ENCODE measurements around the gene MED6. TPM values are rescaled to one million over a fixed set of nuclear protein-coding genes. Genes with fewer than 3 reads are reported as not detected.

The MED6 gene
- total and polyA plus RNA-seq, 9 of the 15 experiments (the other 6 are each of a cell fraction or from before 2014, with no cell fraction given): 16.9 to 52.0 (median 30.4) TPM

GRCh38 chr14:70646705-70647104 is 46.2 kb upstream of the MED6 start:
- H3K27me3 ChIP-seq (ENCODE audit: control insufficient read depth in 2 of 2, insufficient read depth in 2 of 2, low read length in 2 of 2): peaks cover 9 to 20% of the 10 kb centered on the region in 2 experiments; a peak in 4 of 5 replicates
- no peaks in the 10 kb centered on the region for H4K20me1 ChIP-seq (replicated peaks; ENCODE audit: control insufficient read depth, insufficient read depth, low read length)
- intact Hi-C loops (cut with micrococcal nuclease) (no loop called here), in situ Hi-C loops (cut with MboI) (no loop called here)
- H2AFZ ChIP-seq (ENCODE audit: low read depth, low read length): no peak overlapping the region
- H3K4me3 ChIP-seq: no peak overlapping the region
- no TSS peak for BruUV-seq (replicated peaks)
- no peak overlapping the region for H3K27ac ChIP-seq (ENCODE audit: extremely low read depth, low read depth, low read length)
- CTCF ChIA-PET (ENCODE audit: low intra/inter-chr PET ratio): no interaction called here
- H3K4me1 ChIP-seq (replicated peaks in 1 of 2; ENCODE audit: control insufficient read depth in 2 of 2, insufficient read depth in 2 of 2, low read length in 2 of 2): peaks cover 0 to 10% of the 10 kb centered on the region in 2 experiments; a peak in 2 of 5 replicates
- H3K4me2 ChIP-seq (ENCODE audit: insufficient read depth, low read length): no peak overlapping the region
- no peak overlapping the region for H3K9ac ChIP-seq (ENCODE audit: insufficient read depth in 1 of 2, low read depth in 2 of 2, low read length in 2 of 2)
- DNase-seq (ENCODE audit: extremely low read depth in 1 of 4, low spot score in 3 of 4): no peak
- no peaks in the 10 kb centered on the region for H3K9me1 ChIP-seq (ENCODE audit: control insufficient read depth, insufficient read depth, low read length)
- no peak for ATAC-seq
- no peaks in the 10 kb centered on the region for H3K79me2 ChIP-seq (ENCODE audit: control insufficient read depth, insufficient read depth, low read length)
- POLR2A ChIA-PET: no interaction called here
- no peak for TF ChIP-seq CGGBP1 (CRISPR knock-in tag; IDR thresholded peaks at IDR 0.05)
- TF ChIP-seq ARID3A (IDR thresholded peaks at IDR 0.05; ENCODE audit: borderline replicate concordance, low read depth, low read length): no peak
- TF ChIP-seq ZNF780A (CRISPR knock-in tag; IDR thresholded peaks at IDR 0.05): no peak
- no peak for TF ChIP-seq POLR2H (tag; IDR thresholded peaks at IDR 0.05; ENCODE audit: low read depth)
- TF ChIP-seq ZNF184 (CRISPR knock-in tag; IDR thresholded peaks at IDR 0.05): no peak
- TF ChIP-seq CREB1 (IDR thresholded peaks at IDR 0.05): no peak
- no peak for TF ChIP-seq CREB1 (CRISPR knock-in tag; IDR thresholded peaks at IDR 0.05)
- TF ChIP-seq SMARCA4 (IDR thresholded peaks at IDR 0.05): no peak
- TF ChIP-seq HNRNPK (IDR thresholded peaks at IDR 0.05; ENCODE audit: low read depth, low read length, poor library complexity, severe bottlenecking): no peak
- no peak for TF ChIP-seq ZNF3 (CRISPR knock-in tag; IDR thresholded peaks at IDR 0.05)
- TF ChIP-seq DACH1 (IDR thresholded peaks at IDR 0.05; ENCODE audit: partially characterized antibody): no peak
- TF ChIP-seq MCM7 (IDR thresholded peaks at IDR 0.05): no peak
- TF ChIP-seq BCL6 (CRISPR knock-in tag; IDR thresholded peaks at IDR 0.05): no peak
- no peak for TF ChIP-seq TCFL5 (CRISPR knock-in tag; conservative IDR thresholded peaks at IDR 0.05)
- no peak for TF ChIP-seq MEF2A (IDR thresholded peaks at IDR 0.05; ENCODE audit: control insufficient read depth, low read depth, low read length)
- no peak for TF ChIP-seq SNAPC5 (CRISPR knock-in tag; IDR thresholded peaks at IDR 0.05)
- no peak for TF ChIP-seq CAMTA2 (CRISPR knock-in tag; conservative IDR thresholded peaks at IDR 0.05)
- no peak for TF ChIP-seq ZNF444 (CRISPR knock-in tag; IDR thresholded peaks at IDR 0.05)
- WGBS (ENCODE audit: insufficient coverage, low coverage, missing lambda C conversion rate): 0% methylated on average over 2 of the region's 2 CpGs
- no peaks in the 10 kb centered on the region for H3K9me3 ChIP-seq (replicated peaks; ENCODE audit: control insufficient read depth, insufficient read depth, low read depth, low read length)
- no peak for FAIRE-seq
- H3K36me3 ChIP-seq (ENCODE audit: control insufficient read depth, insufficient read depth, low read length): no peaks in the 10 kb centered on the region

Data from K562 (cell line).